Thyroid gland (tissue), 4 donors: Measurements from ENCODE around the gene DAB2IP.

ENCODE experiments used
- POLR2A ChIP-seq, 2 donors: fragments of 450-650 bp; IDR thresholded peaks; one replicate each; pipeline ENCODE4 v1.6.1; 2017; ENCODE audit warnings: antibody characterized with exemption in 2 of 2, mild to moderate bottlenecking in 2 of 2, moderate library complexity in 1 of 2
- TF ChIP-seq, protein P1 (sequence below), 6 experiments: fragments of 200-600 bp in 3 of 6; fragments of 450-650 bp in 3 of 6; sonication (generic) in 3 of 6; IDR thresholded peaks; one replicate each; pipeline ENCODE4 v1.5.1; 2016 to 2019; ENCODE audit warnings: antibody characterized with exemption in 6 of 6, mild to moderate bottlenecking in 2 of 6, inconsistent platforms in 1 of 6, moderate library complexity in 1 of 6

DNA sequence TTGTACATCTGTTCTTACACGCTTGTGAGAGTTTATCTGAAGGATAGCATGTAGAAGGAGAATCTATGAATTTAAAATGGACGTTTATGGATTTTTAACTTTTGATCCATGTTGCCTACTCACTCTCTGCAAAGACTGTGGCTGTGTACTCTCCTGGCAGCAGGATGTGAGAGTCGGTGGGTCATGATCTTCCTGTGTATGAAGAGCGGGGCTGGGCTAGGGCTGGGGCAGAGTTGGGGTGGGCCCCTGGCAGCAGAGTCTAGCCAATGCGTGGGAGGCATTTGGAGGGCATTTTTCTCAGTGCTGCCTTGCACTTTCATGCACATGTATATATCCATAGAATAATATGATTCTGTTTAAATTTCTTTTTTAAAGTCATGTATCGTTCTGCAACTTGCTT lies 24.0 kb upstream of the DAB2IP start:
- no peak for TF ChIP-seq POLR2A (IDR thresholded peaks at IDR 0.05)
- TF ChIP-seq, protein P1, sequence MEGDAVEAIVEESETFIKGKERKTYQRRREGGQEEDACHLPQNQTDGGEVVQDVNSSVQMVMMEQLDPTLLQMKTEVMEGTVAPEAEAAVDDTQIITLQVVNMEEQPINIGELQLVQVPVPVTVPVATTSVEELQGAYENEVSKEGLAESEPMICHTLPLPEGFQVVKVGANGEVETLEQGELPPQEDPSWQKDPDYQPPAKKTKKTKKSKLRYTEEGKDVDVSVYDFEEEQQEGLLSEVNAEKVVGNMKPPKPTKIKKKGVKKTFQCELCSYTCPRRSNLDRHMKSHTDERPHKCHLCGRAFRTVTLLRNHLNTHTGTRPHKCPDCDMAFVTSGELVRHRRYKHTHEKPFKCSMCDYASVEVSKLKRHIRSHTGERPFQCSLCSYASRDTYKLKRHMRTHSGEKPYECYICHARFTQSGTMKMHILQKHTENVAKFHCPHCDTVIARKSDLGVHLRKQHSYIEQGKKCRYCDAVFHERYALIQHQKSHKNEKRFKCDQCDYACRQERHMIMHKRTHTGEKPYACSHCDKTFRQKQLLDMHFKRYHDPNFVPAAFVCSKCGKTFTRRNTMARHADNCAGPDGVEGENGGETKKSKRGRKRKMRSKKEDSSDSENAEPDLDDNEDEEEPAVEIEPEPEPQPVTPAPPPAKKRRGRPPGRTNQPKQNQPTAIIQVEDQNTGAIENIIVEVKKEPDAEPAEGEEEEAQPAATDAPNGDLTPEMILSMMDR (IDR thresholded peaks at IDR 0.05): no peak
